Putamen (tissue), 1 donor: ENCODE measurements around the gene LMNA.
"Not testable (repeated sequence)": the region's sequence is repeated elsewhere in the genome, so short reads cannot be mapped to it uniquely, and the experiment has no call there.

Experiments used
- DNase-seq: peaks from one replicate; pipeline ENCODE4 v3.0.0-alpha.2; 2016; ENCODE audit warnings: low spot score

Gene LMNA

GRCh38 chr1:156104861-156105832, 9.4 kb upstream of the LMNA start:
- no peak for DNase-seq

GRCh38 chr1:156106624-156107488, 7.7 kb upstream of the LMNA start:
- no peak for DNase-seq

GRCh38 chr1:156108057-156108456, 6.5 kb upstream of the LMNA start:
- no peak for DNase-seq

GRCh38 chr1:156108664-156109241, 5.8 kb upstream of the LMNA start:
- no peak for DNase-seq

- no peak for DNase-seq
These were observed 4.3 kb upstream of the LMNA start for GRCh38 chr1:156110252-156110651.

- no peak for DNase-seq
These were observed 3.1 kb upstream of the LMNA start for GRCh38 chr1:156111355-156111962.

GRCh38 chr1:156112276-156113137, 2.0 kb upstream of the LMNA start:
- DNase-seq, result no peak

GRCh38 chr1:156113282-156113950, 1.1 kb upstream of the LMNA start:
- DNase-seq, result no peak

- DNase-seq, result no peak
These were observed 505 bp downstream of the LMNA start for GRCh38 chr1:156114919-156115513.

GRCh38 chr1:156115514-156116374, 1.2 kb downstream of the LMNA start:
- peak; percentile 62 for DNase-seq

GRCh38 chr1:156116731-156117130, 2.2 kb downstream of the LMNA start:
- not testable (repeated sequence) for DNase-seq

- no peak for DNase-seq
These were observed 3.1 kb downstream of the LMNA start for GRCh38 chr1:156117414-156118176.

- DNase-seq, result no peak
These were observed 3.8 kb downstream of the LMNA start for GRCh38 chr1:156118177-156118868.

GRCh38 chr1:156119503-156120209, 5.1 kb downstream of the LMNA start:
- DNase-seq, result no peak

- no peak for DNase-seq
These were observed 5.8 kb downstream of the LMNA start for GRCh38 chr1:156120318-156120717.

- not testable (repeated sequence) for DNase-seq
These were observed 6.5 kb downstream of the LMNA start for GRCh38 chr1:156121005-156121404.

GRCh38 chr1:156121457-156121856, 6.9 kb downstream of the LMNA start:
- no peak for DNase-seq
